ENCODE data around the gene RNF182.
"Not testable (repeated sequence)": the region's sequence is repeated elsewhere in the genome, so short reads cannot be mapped to it uniquely, and the experiment has no call there.

RNF182 gene

GRCh38 chr6:13924949-13925881 lies at the start of gene RNF182:
RNF182 (plus strand) TSS chr6:13924952; CDS start chr6:13977120, 52,168 bp downstream.
- peak; percentile 63 for DNase-seq

- DNase-seq, result no peak
Observed at GRCh38 chr6:13877051-13877450, 47.7 kb upstream of the RNF182 start.

- DNase-seq, result not testable (repeated sequence)
Observed at GRCh38 chr6:13880061-13880663, 44.6 kb upstream of the RNF182 start.

GRCh38 chr6:13881621-13882165 lies 43.1 kb upstream of the RNF182 start:
- DNase-seq, result no peak

- DNase-seq, result no peak
Observed at GRCh38 chr6:13883966-13884365, 40.8 kb upstream of the RNF182 start.

- no peak for DNase-seq
Observed at GRCh38 chr6:13884397-13884796, 40.4 kb upstream of the RNF182 start.

GRCh38 chr6:13885601-13886000 lies 39.2 kb upstream of the RNF182 start:
- no peak for DNase-seq

GRCh38 chr6:13886949-13887348 lies 37.8 kb upstream of the RNF182 start:
- DNase-seq, result no peak

GRCh38 chr6:13892017-13892645 lies 32.6 kb upstream of the RNF182 start:
- DNase-seq, result no peak

- no peak for DNase-seq
Observed at GRCh38 chr6:13902922-13903321, 21.8 kb upstream of the RNF182 start.

GRCh38 chr6:13903364-13903763 lies 21.4 kb upstream of the RNF182 start:
- no peak for DNase-seq

GRCh38 chr6:13907001-13907350 lies 17.8 kb upstream of the RNF182 start:
- DNase-seq, result no peak

- no peak for DNase-seq
Observed at GRCh38 chr6:13907614-13908215, 17.0 kb upstream of the RNF182 start.

GRCh38 chr6:13908955-13909381 lies 15.8 kb upstream of the RNF182 start:
- DNase-seq, result peak; percentile 73

GRCh38 chr6:13910443-13910842 lies 14.3 kb upstream of the RNF182 start:
- DNase-seq, result no peak

GRCh38 chr6:13911337-13911736 lies 13.4 kb upstream of the RNF182 start:
- no peak for DNase-seq

- DNase-seq, result peak; percentile 34
Observed at GRCh38 chr6:13913226-13914001, 11.3 kb upstream of the RNF182 start.

- no peak for DNase-seq
Observed at GRCh38 chr6:13914351-13914750, 10.4 kb upstream of the RNF182 start.

GRCh38 chr6:13915561-13916229 lies 9.1 kb upstream of the RNF182 start:
- no peak for DNase-seq

GRCh38 chr6:13916230-13916944 lies 8.4 kb upstream of the RNF182 start:
- no peak for DNase-seq

GRCh38 chr6:13917141-13917540 lies 7.6 kb upstream of the RNF182 start:
- no peak for DNase-seq
